Measurements from ENCODE around the gene ALK. TPM values are rescaled to one million over a fixed set of nuclear protein-coding genes. Genes with fewer than 3 reads are reported as not detected.

Gene ALK
- total RNA-seq, 2 experiments from 2014 or later = not detected

- Mint-ChIP-seq H3K4me3 (no peak overlapping the region), H3K4me1 (ENCODE audit: low read depth) (no peaks in the 10 kb centered on the region), H3K27me3 (peaks cover 29% of the 10 kb centered on the region), H3K36me3 (no peaks in the 10 kb centered on the region), H3K27ac (no peak overlapping the region), H3K9me3 (no peaks in the 10 kb centered on the region)
- POLR2A ChIA-PET = no interaction called here
- intact Hi-C loops (cut with micrococcal nuclease) = no loop called here
- CTCF ChIA-PET = no interaction called here
- no peak for DNase-seq
These were observed 22.4 kb downstream of the ALK start for GRCh38 chr2:29898999-29899398.

- H3K4me3 Mint-ChIP-seq = no peak overlapping the region
- intact Hi-C loops (cut with micrococcal nuclease) = no loop called here
- DNase-seq = no peak
- no peaks in the 10 kb centered on the region for H3K4me1 Mint-ChIP-seq (ENCODE audit: low read depth)
- POLR2A ChIA-PET = no interaction called here
- CTCF ChIA-PET = no interaction called here
- no peaks in the 10 kb centered on the region for H3K9me3 Mint-ChIP-seq
- peaks cover 21% of the 10 kb centered on the region for H3K27me3 Mint-ChIP-seq
- no peaks in the 10 kb centered on the region for H3K36me3 Mint-ChIP-seq
- H3K27ac Mint-ChIP-seq = no peak overlapping the region
These were observed 26.4 kb downstream of the ALK start for GRCh38 chr2:29894822-29895614.

DNA sequence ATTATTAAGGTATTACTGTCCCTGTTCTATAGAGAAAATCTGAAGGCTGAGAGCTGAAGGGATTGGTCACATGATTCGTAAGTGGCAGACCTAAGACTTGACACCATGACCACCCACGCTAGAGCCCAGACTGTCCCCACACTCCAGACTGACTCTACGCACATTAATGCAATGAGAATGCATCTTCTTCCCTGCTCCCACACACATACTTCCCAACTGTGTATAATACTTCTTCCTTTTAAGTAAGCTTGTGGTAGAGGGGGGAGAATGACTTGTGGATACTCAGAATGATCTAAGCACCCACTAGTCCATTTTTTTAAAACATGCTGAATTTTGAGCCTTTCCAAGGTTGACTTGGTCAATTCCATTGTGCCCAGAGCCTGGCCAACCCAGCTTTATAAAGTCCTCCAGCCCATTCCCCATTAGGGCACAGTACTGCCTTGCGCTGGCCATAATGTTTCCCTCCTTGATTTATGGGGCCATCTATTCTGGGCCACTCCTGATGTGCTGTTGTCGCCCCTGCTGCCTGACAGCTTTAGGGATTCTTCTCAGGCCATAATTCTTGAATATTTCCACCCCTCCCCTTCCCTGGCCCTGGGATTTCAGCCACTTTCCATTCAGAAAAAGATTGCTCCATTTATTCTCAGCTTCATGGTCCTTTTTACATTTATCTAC, 28.7 kb downstream of the ALK start:
- POLR2A ChIA-PET = no interaction called here
- Mint-ChIP-seq H3K27me3 (peaks cover 17% of the 10 kb centered on the region), H3K27ac (no peak overlapping the region), H3K4me3 (no peak overlapping the region), H3K4me1 (ENCODE audit: low read depth) (no peaks in the 10 kb centered on the region), H3K9me3 (no peaks in the 10 kb centered on the region), H3K36me3 (no peaks in the 10 kb centered on the region)
- intact Hi-C loops (cut with micrococcal nuclease) = no loop called here
- DNase-seq = no peak
- CTCF ChIA-PET = no interaction called here

DNA sequence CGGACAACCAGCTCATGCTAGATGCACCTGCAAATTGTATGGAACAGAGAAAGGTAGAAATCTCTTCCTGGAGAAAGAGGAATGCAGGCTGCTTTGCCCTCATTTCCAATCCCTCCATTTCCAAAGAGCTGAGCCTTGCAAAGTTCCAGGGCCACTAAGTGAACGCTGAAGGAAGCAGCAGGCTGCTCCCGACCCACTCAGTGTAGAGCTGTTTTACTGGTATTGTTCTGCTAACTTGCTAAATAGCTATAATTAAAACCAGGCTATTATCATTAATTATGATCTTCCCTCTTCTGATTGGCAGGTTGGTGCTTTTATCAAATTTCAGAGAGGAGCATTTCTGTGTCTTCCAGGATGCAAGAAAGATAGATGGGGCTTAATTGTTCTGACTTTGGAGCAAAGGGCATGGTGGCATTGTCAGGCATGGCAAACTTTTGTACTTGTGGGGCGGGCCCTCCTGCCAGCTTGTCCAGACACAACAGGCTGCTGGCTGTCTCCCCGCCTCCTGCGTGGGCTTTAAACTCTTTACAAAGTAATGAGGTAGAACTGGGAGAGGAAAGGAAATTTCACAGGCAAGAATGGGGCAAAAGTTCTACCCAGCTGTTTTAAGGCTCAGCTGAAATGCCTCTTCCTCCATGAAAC, 40.2 kb downstream of the ALK start:
- no peak overlapping the region for H3K4me3 Mint-ChIP-seq
- no peak for DNase-seq
- POLR2A ChIA-PET = no interaction called here
- no peaks in the 10 kb centered on the region for H3K36me3 Mint-ChIP-seq
- CTCF ChIA-PET = no interaction called here
- peaks cover 8% of the 10 kb centered on the region for H3K27me3 Mint-ChIP-seq
- intact Hi-C loops (cut with micrococcal nuclease) = no loop called here
- peaks cover 4% of the 10 kb centered on the region for H3K9me3 Mint-ChIP-seq
- H3K4me1 Mint-ChIP-seq (ENCODE audit: low read depth) = no peaks in the 10 kb centered on the region
- H3K27ac Mint-ChIP-seq = no peak overlapping the region

DNA sequence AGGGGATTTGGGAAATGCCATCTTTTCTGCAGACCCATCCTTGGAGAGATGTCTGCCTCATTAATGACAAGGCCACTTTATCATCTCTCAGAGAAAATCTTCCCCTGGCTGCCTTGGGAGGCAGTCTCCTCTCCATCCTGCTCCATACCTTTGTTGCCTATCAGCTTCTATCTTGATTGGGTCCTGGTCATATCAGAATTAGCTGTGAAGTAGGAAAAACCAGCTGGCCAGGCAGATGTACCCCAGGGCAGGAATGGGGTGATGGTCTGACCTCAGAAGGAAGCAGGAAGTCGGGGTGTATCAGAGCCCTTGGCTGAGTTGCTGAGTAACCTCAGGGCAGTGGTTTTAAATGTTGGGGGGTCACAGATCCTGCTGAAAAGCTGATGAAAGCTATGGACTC, 41.3 kb downstream of the ALK start:
- DNase-seq = no peak
- Mint-ChIP-seq H3K27ac (no peak overlapping the region), H3K36me3 (no peaks in the 10 kb centered on the region), H3K27me3 (peaks cover 8% of the 10 kb centered on the region), H3K9me3 (peaks cover 4% of the 10 kb centered on the region), H3K4me1 (ENCODE audit: low read depth) (no peaks in the 10 kb centered on the region), H3K4me3 (no peak overlapping the region)
- intact Hi-C loops (cut with micrococcal nuclease) = no loop called here
- POLR2A ChIA-PET = no interaction called here
- CTCF ChIA-PET = no interaction called here

DNA sequence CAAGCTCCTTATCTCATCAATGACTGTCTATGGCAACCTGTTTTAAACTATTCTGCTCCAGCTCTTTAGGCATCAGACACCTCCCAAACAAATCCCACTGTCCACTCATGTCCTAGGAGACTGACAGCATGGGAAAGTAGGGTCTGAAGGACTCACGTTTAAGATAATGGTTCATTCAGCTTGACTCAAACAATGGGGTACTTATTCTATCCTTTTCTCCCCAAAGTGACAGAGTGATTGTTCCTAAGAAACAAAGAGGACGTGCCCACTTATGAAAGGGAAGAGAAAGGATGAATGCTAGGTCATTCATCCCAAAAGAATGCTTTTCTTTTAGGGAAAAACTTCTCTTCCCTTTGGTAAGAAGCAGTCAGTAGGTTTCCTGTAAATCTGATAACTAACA, 41.9 kb downstream of the ALK start:
- no peaks in the 10 kb centered on the region for H3K36me3 Mint-ChIP-seq
- no peak for DNase-seq
- intact Hi-C loops (cut with micrococcal nuclease) = no loop called here
- no peak overlapping the region for H3K27ac Mint-ChIP-seq
- H3K4me3 Mint-ChIP-seq = no peak overlapping the region
- CTCF ChIA-PET = no interaction called here
- POLR2A ChIA-PET = no interaction called here
- peaks cover 8% of the 10 kb centered on the region for H3K27me3 Mint-ChIP-seq
- no peaks in the 10 kb centered on the region for H3K4me1 Mint-ChIP-seq (ENCODE audit: low read depth)
- H3K9me3 Mint-ChIP-seq = peaks cover under 1% of the 10 kb centered on the region

DNA sequence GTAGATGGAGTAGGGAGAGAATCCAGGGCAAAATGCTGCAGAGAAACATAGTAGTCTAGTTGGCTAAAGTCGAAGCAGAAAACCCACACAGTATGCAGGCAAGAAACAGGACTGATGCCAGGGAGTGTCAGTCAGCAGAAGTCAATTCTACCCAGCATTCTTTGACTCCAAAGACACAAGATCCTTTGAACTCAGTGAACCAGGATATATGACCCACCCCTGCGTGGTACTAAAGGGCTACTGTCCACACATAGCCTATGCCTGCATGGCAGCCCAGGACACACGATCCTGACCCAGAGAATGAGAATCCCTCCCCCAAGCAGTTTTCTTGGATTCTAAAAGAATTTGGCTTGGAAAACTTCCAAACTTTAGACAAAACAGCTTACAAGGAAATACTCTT, 42.5 kb downstream of the ALK start:
- Mint-ChIP-seq H3K4me1 (ENCODE audit: low read depth) (no peaks in the 10 kb centered on the region), H3K27me3 (peaks cover 8% of the 10 kb centered on the region), H3K27ac (no peak overlapping the region), H3K4me3 (no peak overlapping the region), H3K9me3 (no peaks in the 10 kb centered on the region), H3K36me3 (no peaks in the 10 kb centered on the region)
- ChIA-PET POLR2A (no interaction called here), CTCF (no interaction called here)
- intact Hi-C loops (cut with micrococcal nuclease) = no loop called here
- DNase-seq = no peak

- no peaks in the 10 kb centered on the region for H3K9me3 Mint-ChIP-seq
- ChIA-PET POLR2A (no interaction called here), CTCF (no interaction called here)
- peaks cover 9% of the 10 kb centered on the region for H3K27me3 Mint-ChIP-seq
- H3K27ac Mint-ChIP-seq = no peak overlapping the region
- intact Hi-C loops (cut with micrococcal nuclease) = no loop called here
- no peaks in the 10 kb centered on the region for H3K4me1 Mint-ChIP-seq (ENCODE audit: low read depth)
- no peak overlapping the region for H3K4me3 Mint-ChIP-seq
- no peaks in the 10 kb centered on the region for H3K36me3 Mint-ChIP-seq
- no peak for DNase-seq
These were observed 45.0 kb downstream of the ALK start for GRCh38 chr2:29876374-29876773.

GRCh38 chr2:29874745-29875144, 46.6 kb downstream of the ALK start:
- Mint-ChIP-seq H3K4me1 (ENCODE audit: low read depth) (no peaks in the 10 kb centered on the region), H3K9me3 (no peaks in the 10 kb centered on the region), H3K36me3 (no peaks in the 10 kb centered on the region), H3K27me3 (peaks cover 11% of the 10 kb centered on the region), H3K27ac (no peak overlapping the region), H3K4me3 (no peak overlapping the region)
- intact Hi-C loops (cut with micrococcal nuclease) = no loop called here
- no peak for DNase-seq
- ChIA-PET POLR2A (no interaction called here), CTCF (no interaction called here)

DNA sequence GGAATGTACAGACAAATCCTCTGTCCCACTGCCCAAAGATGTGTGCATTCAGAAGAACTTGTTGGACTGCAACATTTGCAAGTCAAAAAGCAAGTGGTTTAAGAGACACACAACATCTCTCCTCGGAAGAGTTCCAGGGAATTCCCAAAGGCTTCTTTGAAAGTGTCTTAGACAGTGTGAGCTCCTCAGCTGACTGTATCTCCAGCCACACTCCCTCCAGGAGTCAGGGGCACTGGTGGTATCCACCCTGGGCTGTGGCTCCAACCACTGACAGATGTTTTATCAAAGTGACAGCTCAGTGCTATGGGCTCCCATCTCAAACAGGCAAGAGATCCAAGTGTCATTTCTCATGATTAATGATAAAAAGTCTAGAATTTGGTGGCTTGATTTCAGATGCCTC, 48.5 kb downstream of the ALK start:
- H3K4me3 Mint-ChIP-seq = no peak overlapping the region
- ChIA-PET CTCF (interaction anchor here (1.0 kb wide), 1 partner anchor 50 kb away, joined by 3 read pairs; no protein-coding TSS in a partner anchor), POLR2A (no interaction called here)
- H3K9me3 Mint-ChIP-seq = no peaks in the 10 kb centered on the region
- DNase-seq = no peak
- H3K4me1 Mint-ChIP-seq (ENCODE audit: low read depth) = no peaks in the 10 kb centered on the region
- intact Hi-C loops (cut with micrococcal nuclease) = no loop called here
- H3K27ac Mint-ChIP-seq = no peak overlapping the region
- H3K36me3 Mint-ChIP-seq = no peaks in the 10 kb centered on the region
- H3K27me3 Mint-ChIP-seq = peaks cover 5% of the 10 kb centered on the region

DNA sequence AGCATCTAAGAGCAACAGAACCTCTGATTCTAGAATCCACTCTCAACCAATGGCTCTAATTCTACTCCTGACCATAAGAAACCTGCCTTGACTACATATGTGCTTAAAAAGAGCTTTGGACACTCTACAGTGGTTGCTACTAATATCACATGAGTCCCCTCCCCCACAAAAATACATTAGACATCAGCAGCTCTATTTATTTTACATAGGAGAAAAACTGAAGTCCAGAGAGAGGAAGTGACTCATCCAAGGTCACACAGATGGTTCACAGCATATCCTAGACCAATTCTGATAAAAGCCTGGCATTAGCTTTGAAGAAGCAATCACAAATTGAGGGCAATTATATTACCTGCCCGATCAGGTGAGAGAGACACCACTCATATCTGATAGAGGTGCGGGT, 49.8 kb downstream of the ALK start:
- no peaks in the 10 kb centered on the region for H3K36me3 Mint-ChIP-seq
- ChIA-PET CTCF (interaction anchor here (0.9 kb wide), 1 partner anchor 29 kb away, joined by 3 read pairs; no protein-coding TSS in a partner anchor), POLR2A (no interaction called here)
- DNase-seq = no peak
- H3K4me1 Mint-ChIP-seq (ENCODE audit: low read depth) = no peaks in the 10 kb centered on the region
- no peaks in the 10 kb centered on the region for H3K9me3 Mint-ChIP-seq
- no peak overlapping the region for H3K4me3 Mint-ChIP-seq
- intact Hi-C loops (cut with micrococcal nuclease) = no loop called here
- no peak overlapping the region for H3K27ac Mint-ChIP-seq
- H3K27me3 Mint-ChIP-seq = peaks cover 11% of the 10 kb centered on the region

- no peak overlapping the region for H3K27ac Mint-ChIP-seq
- CTCF ChIA-PET = no interaction called here
These were observed 55.9 kb downstream of the ALK start for GRCh38 chr2:29865512-29865911.

DNA sequence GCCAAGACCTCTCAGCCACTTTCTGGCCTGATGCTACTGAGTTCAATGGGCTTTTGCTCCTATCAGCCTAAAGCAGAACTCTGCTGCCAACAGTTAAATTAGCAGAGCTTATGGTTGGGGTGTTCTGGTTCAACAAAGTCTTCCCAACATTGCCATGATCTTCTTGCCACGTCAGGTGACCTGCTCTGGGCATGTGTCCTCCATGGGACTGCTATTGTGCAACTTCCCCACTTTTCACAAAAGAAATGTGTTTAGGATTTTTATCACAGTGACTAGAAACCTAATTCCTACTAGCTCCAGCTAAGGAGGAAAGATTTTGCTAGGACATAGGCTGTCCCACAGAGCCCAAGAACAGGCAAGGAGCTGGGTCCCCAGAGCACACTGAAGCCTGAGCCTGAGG, 56.4 kb downstream of the ALK start:
- Mint-ChIP-seq H3K27me3 (peaks cover 15% of the 10 kb centered on the region), H3K4me3 (no peak overlapping the region), H3K4me1 (ENCODE audit: low read depth) (no peaks in the 10 kb centered on the region), H3K9me3 (no peaks in the 10 kb centered on the region), H3K27ac (no peak overlapping the region), H3K36me3 (no peaks in the 10 kb centered on the region)
- CTCF ChIA-PET = no interaction called here
- intact Hi-C loops (cut with micrococcal nuclease) = no loop called here
- POLR2A ChIA-PET = no interaction called here
- DNase-seq = no peak

More at GRCh38 chr2:29865512-29865911, 55.9 kb downstream of the ALK start:
- Mint-ChIP-seq H3K36me3 (no peaks in the 10 kb centered on the region), H3K4me3 (no peak overlapping the region), H3K9me3 (no peaks in the 10 kb centered on the region), H3K4me1 (ENCODE audit: low read depth) (no peaks in the 10 kb centered on the region), H3K27me3 (peaks cover 13% of the 10 kb centered on the region)
- POLR2A ChIA-PET = no interaction called here
- intact Hi-C loops (cut with micrococcal nuclease) = no loop called here
- DNase-seq = no peak
